Ishikawa (cell line): ENCODE data around the gene COL25A1.

Experiments used
- CEBPB ChIP-seq: IDR thresholded peaks from 2 replicates; pipeline ENCODE4 v1.6.1; 2012
- CREB1 ChIP-seq: IDR thresholded peaks from 2 replicates; pipeline ENCODE4 v1.6.1; 2012; ENCODE audit warnings: low read depth
- EGR1 ChIP-seq: IDR thresholded peaks from 2 replicates; pipeline ENCODE4 v1.6.1; 2012
- EP300 ChIP-seq: IDR thresholded peaks from 2 replicates; pipeline ENCODE4 v1.6.1; 2012; ENCODE audit warnings: borderline replicate concordance
- FOXM1 ChIP-seq: IDR thresholded peaks from 2 replicates; pipeline ENCODE4 v1.6.1; 2012; ENCODE audit warnings: low read depth, borderline replicate concordance
- NFIC ChIP-seq: IDR thresholded peaks from 2 replicates; pipeline ENCODE4 v1.6.1; 2012
- RAD21 ChIP-seq: IDR thresholded peaks from 2 replicates; pipeline ENCODE4 v1.6.1; 2012; ENCODE audit warnings: low read depth
- TAF1 ChIP-seq: IDR thresholded peaks from 2 replicates; pipeline ENCODE4 v1.6.1; 2012; ENCODE audit warnings: low read depth, mild to moderate bottlenecking
- TCF12 ChIP-seq: IDR thresholded peaks from 2 replicates; pipeline ENCODE4 v1.6.1; 2012; ENCODE audit warnings: low read depth
- TEAD4 ChIP-seq: IDR thresholded peaks from 2 replicates; pipeline ENCODE4 v1.6.1; 2012
- YY1 ChIP-seq: IDR thresholded peaks from 2 replicates; pipeline ENCODE4 v1.6.1; 2012; ENCODE audit warnings: low read depth
- ZBTB7A ChIP-seq: IDR thresholded peaks from 2 replicates; pipeline ENCODE4 v1.6.1; 2012; ENCODE audit warnings: low read depth
- TF ChIP-seq, protein P1 (sequence below): IDR thresholded peaks from 2 replicates; pipeline ENCODE4 v1.6.1; 2012
- TF ChIP-seq, protein P2 (sequence below): IDR thresholded peaks from 2 replicates; pipeline ENCODE4 v1.6.1; 2012
- TF ChIP-seq, protein P3 (sequence below): IDR thresholded peaks from 2 replicates; pipeline ENCODE4 v1.6.1; 2012; ENCODE audit warnings: low read depth, mild to moderate bottlenecking

Gene COL25A1

DNA sequence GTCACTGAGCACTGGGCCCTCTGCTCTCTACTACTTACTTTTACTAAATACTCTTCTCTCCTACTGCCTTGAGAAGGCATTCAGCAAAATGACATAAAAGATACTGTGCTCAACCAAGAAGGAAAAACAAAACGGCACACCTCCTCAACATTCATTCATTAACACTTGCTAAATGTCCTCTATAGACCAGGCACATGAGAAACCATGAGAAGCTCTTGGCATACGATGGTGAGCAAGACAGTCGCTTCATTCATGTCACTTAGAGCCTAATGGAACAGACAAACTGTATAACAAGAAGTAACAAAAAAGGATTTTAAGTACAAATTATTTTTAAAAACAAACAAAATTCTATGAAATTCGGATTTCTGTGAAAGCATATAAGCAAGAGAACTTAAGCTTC lies 38.7 kb downstream of the COL25A1 start:
- TF ChIP-seq TAF1 (no peak), TCF12 (no peak)

DNA sequence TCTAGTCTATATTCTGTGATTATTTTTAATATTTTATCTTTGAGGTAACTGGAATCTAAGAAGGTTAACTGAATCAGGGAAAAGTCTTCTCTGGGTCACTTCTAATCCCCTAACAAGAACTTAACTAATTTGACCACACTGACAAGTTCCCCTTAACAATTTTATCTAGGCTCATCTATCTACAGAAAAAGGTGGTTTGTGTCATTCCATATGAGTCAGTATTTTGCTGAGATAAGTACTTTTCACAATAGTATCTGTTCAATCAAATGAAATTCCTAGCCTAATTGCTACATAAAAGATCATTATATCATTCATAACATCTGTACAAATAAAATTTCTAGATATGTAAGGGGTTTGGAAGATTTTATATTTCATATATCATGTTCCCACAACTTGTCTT lies 45.6 kb downstream of the COL25A1 start:
- TF ChIP-seq ZBTB7A (no peak), TAF1 (no peak), FOXM1 (no peak), RAD21 (no peak), EGR1 (no peak), YY1 (no peak), NFIC (no peak), TCF12 (no peak), TEAD4 (no peak), CEBPB (no peak), CREB1 (no peak), EP300 (no peak)
- TF ChIP-seq, protein P1, sequence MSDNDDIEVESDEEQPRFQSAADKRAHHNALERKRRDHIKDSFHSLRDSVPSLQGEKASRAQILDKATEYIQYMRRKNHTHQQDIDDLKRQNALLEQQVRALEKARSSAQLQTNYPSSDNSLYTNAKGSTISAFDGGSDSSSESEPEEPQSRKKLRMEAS = no peak
- TF ChIP-seq, protein P2, sequence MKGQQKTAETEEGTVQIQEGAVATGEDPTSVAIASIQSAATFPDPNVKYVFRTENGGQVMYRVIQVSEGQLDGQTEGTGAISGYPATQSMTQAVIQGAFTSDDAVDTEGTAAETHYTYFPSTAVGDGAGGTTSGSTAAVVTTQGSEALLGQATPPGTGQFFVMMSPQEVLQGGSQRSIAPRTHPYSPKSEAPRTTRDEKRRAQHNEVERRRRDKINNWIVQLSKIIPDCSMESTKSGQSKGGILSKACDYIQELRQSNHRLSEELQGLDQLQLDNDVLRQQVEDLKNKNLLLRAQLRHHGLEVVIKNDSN = no peak
- TF ChIP-seq, protein P3, sequence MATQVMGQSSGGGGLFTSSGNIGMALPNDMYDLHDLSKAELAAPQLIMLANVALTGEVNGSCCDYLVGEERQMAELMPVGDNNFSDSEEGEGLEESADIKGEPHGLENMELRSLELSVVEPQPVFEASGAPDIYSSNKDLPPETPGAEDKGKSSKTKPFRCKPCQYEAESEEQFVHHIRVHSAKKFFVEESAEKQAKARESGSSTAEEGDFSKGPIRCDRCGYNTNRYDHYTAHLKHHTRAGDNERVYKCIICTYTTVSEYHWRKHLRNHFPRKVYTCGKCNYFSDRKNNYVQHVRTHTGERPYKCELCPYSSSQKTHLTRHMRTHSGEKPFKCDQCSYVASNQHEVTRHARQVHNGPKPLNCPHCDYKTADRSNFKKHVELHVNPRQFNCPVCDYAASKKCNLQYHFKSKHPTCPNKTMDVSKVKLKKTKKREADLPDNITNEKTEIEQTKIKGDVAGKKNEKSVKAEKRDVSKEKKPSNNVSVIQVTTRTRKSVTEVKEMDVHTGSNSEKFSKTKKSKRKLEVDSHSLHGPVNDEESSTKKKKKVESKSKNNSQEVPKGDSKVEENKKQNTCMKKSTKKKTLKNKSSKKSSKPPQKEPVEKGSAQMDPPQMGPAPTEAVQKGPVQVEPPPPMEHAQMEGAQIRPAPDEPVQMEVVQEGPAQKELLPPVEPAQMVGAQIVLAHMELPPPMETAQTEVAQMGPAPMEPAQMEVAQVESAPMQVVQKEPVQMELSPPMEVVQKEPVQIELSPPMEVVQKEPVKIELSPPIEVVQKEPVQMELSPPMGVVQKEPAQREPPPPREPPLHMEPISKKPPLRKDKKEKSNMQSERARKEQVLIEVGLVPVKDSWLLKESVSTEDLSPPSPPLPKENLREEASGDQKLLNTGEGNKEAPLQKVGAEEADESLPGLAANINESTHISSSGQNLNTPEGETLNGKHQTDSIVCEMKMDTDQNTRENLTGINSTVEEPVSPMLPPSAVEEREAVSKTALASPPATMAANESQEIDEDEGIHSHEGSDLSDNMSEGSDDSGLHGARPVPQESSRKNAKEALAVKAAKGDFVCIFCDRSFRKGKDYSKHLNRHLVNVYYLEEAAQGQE = no peak

DNA sequence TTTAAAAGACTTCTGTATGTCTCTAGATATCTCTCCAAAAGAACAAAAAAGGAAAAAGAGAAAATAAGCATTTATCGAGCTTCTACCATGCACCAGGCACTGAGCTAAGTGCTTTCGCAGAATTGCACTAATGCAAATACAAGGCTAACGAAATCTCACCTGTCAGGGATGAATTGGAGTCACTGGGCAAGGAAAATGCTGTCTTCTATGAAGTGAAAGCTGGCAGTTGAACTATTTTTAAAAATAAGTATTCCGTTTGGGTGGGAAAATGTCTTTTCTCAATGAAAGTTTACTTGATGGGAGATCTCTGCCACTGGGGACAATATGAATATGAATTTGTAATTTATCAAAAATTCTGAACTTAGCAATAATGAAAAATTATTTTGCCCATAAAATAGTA lies 47.6 kb downstream of the COL25A1 start:
- TF ChIP-seq, protein P3 = no peak
- no peak for TF ChIP-seq YY1
- TF ChIP-seq NFIC = no peak
- no peak for TF ChIP-seq CEBPB

DNA sequence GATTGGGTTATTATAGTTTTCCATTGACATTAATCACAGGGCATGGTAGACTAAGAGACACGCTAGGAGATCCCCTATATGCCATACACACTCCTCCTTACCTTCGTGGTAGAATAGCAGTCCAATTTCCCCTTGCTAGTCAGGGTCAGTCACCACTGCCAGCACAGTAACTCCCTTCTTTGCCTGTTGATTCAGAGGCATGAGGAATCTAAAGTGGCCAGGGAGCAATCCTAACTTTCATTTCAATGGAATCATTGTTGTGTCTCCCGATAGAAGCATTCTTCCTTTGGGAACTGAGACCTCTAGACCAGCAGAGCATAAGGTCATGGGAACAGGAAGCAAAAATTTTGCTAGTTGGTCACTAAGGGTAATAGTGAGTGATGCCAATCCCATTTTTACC lies 51.1 kb downstream of the COL25A1 start:
- no peak for TF ChIP-seq CEBPB
- TF ChIP-seq TEAD4 = no peak
- TF ChIP-seq TAF1 = no peak
- no peak for TF ChIP-seq YY1
- no peak for TF ChIP-seq NFIC
- TF ChIP-seq, protein P3 = no peak
- TF ChIP-seq RAD21 = no peak

DNA sequence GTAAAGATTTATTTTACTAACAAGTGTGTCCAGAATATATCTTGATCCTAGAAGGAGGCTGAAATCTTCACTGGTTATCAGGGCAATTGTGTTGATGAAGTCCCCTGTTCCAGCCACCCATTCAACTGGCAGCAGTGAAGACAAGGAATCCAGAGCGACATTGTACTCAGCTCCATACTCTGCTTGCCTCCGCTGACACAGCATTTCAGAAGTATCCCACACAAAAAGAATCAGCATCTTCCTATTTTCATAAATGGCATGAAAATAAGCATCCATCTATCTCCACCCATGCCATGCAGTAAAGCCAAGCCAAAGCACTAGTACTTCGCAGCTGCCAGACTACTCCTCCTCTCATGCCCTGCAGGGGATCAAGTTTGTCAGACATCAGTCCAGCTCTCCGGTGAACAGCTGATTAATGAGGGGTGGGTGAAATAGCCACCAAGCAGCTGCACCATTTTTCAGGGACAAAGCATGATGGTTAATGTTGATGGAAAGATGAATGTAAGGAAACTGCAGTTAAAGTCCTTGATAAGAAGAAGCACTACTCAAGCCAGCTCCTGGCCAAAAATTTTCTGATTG lies 54.0 kb downstream of the COL25A1 start:
- TF ChIP-seq, protein P3 = no peak
- no peak for TF ChIP-seq TEAD4
- no peak for TF ChIP-seq ZBTB7A
- TF ChIP-seq, protein P1 = no peak
- TF ChIP-seq TCF12 = no peak
- TF ChIP-seq, protein P2 = no peak
- no peak for TF ChIP-seq CREB1
